ENCODE data around the gene FBRS.
"Not testable (repeated sequence)": the region's sequence is repeated elsewhere in the genome, so short reads cannot be mapped to it uniquely, and the experiment has no call there.

The FBRS gene

DNA sequence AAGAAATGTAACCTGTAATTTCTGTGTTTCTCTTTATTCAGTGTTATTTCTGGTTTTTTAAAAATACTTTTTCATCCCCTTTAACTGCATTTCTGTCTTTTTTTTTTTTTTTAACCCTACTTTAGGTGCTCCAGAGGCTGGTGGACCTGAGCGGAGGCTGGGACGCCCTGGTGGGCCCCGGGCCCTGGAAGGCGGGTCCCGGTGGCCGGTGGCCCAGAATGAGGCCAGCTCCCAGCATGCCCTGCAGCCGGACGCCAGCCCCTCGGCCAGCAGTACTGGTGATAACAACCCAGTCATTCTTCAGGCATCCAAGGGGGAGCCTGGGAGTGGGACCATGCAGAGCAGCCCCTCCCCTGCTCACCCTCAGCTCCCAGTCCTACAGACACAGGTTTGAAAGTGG, 42.3 kb downstream of the FBRS start:
- DNase-seq: no peak

DNA sequence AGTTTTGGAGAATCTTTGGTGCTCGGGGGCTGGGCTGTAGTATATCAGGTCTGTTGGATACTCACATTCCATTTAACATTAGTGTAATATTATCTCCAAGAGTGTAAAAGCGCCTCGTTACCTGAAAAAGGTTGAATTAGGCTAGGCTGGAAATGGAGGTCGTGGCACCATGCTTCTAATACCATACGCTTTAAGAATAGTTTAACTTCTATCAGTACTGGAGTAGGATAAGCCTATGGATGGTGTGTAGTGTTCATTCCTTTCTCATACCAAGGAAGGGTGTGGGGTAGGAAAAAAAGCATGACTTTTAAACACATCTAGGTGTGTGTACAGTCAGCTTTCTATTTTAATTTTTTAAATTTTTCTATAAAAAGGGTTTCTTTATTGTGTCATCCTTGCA, 42.7 kb downstream of the FBRS start:
- no peak for DNase-seq

GRCh38 chr16:30703071-30703470, 44.8 kb downstream of the FBRS start:
- DNase-seq: not testable (repeated sequence)

DNA sequence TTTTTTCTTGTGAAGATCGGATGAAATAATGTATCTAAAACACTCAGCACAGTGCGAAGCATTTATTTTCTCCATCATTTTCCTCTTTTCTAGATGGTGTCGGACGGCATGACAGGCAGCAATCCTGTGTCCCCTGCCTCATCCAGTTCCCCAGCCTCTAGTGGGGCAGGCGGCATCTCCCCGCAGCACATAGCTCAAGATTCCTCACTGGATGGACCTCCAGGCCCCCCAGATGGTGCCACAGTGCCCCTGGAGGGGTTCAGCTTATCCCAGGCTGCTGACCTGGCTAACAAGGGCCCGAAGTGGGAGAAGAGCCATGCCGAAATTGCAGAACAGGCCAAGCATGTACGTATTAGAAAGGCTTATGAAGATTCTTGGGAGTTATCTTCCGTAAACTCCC, 45.7 kb downstream of the FBRS start:
- DNase-seq: no peak

- no peak for DNase-seq
These were observed 47.8 kb downstream of the FBRS start for GRCh38 chr16:30706046-30706445.

DNA sequence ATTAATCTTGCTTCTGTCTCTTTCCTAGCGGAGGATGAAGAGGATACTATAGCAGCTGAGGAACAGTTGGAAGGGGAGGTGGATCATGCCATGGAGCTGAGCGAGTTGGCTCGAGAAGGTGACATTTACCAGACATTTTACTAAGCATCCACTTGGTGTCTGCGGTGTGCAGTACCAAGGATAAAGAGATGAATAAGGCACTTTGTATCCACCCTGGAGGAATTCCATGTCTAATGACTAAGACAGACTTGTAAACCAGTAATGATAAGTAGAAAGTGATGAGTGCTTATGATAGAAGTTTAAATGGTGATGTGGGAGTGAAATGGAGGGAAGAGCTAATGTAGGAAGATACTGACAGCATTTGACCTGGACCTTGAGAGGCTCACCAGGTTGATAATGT, 52.7 kb downstream of the FBRS start:
- no peak for DNase-seq

DNA sequence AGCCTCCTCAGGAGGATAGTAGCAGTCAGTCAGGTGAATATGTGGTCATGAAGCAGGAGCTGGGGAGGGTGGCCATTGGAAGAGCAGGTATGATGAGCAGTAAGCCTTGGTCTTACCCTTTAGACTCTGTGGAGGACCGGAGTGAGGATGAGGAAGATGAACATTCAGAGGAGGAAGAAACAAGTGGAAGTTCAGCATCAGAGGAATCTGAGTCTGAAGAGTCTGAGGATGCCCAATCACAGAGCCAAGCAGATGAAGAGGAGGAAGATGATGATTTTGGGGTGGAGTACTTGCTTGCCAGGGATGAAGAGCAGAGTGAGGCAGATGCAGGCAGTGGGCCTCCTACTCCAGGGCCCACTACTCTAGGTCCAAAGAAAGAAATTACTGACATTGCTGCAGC, 53.5 kb downstream of the FBRS start:
- DNase-seq: no peak

DNA sequence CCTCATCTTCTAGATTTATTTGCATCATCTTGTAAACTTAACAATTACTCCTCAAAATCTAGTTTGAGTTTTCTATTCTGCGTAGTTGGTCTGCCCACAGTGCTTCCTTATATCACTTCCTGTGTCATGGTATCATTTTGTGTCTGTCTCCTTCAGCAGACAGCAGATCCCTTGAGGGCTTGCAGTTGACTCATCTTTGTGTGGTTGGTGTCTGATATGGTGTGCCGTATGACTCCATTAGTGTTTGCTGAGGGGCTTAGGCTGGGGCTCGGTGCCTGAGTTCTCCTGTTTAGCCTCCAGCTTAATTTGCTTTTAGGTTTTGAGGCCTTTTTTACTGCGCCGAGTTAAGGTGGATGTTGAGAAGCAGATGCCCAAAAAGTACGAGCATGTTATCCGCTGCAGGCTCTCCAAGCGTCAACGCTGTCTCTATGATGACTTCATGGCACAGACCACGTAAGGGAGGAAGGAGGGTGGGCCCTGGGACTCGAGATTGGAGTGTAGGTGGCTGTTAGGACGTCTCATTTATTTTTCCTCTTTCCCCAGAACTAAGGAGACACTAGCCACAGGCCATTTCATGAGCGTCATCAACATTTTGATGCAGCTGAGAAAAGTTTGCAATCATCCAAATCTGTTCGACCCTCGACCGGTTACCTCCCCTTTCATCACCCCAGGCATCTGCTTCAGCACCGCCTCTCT, 57.7 kb downstream of the FBRS start:
- no peak for DNase-seq

DNA sequence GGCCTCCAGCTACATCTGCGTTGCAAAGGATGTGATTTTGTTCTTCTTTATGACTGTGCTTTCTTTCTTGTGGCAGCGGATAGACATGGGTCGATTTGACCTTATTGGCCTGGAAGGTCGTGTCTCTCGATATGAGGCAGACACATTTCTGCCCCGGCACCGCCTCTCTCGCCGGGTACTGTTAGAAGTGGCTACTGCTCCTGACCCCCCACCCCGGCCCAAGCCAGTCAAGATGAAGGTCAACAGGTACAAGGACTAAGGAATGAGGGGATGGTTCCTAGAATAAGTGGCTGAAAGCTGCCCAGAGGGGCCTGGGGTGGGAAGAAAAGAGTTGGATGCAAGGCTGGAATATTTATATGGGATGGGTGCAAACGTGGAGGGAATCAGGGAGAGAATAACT, 61.9 kb downstream of the FBRS start:
- DNase-seq: no peak
